ENCODE data around the gene COL6A3.
A peak's percentile ranks its signal among the peaks of the same experiment; 100 is the strongest.

Gene COL6A3

DNA sequence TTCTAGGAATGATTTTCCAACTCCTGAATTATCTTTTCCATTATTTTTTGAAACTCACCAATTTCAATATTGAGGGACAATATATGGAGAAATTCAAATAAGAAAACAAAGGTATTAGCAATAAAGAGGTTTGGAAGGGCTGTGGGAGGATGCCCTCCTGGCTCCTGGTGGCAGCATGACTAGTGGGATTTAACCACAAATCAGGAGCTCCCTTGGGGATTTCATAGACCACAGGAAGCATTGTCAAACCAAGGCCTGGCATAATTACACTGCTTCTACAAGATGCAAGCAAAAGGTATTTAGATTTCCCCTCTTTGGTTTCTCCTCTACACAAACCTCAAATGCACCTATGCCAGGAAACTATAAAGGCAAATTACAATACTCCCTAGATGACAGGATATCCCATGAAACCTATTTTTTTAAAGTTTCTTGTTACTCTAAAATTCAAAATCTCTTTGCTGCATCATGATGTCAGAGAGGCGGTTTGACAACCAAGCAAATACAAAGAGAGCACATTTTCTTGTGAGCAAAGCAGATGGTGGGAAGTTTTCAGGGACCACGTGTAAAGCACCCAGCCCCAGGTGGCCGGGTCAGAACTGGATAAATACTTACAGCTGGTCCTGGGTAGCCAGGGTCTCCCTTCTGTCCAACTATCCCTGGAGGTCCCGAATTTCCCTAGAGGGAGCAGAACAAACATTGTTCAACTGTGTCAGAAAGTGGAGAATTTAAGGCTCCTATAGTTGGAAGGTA lies 67.9 kb downstream of the COL6A3 start:
- no peak for DNase-seq (ENCODE audit: low read depth, low spot score)

DNA sequence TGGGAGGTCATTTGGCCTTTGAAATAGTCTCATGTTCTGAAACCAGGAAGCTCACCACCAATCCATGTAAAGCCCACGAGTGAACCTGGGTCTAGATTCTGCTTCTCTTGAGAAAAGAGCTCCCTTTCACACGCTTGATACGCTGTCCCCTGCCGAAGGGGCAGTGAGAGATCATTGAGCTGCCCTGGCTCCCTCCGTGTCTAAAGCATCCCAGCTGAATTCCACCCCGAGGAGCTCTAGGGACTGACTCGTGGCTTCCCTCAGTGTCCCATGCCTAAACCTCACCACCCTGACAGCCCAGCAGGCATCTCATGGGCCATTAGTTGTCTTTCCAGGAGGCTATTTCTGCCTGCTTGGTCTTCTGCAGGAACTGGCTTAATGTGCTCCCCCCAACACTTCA lies 68.6 kb downstream of the COL6A3 start:
- no peak for DNase-seq (ENCODE audit: low read depth, low spot score)

DNA sequence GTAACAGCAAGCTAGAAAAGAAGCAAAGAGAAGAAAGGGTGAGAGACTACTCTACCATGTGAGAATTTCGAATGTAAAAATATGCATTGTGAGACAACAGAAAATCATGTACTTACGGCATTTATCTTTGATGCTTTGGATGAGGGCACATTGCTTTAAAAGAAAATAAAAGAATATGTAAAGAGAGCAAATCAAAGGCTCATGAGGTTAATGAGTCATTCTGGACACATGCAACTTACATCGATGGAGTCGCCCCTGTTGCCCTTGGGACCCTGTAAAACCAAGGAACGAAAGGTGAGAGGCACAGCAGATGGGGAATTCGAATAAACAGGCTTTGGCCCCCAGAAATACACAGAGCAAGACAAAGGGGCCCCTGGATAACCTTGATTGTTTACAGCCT lies 69.0 kb downstream of the COL6A3 start:
- DNase-seq (ENCODE audit: low read depth, low spot score), result no peak

DNA sequence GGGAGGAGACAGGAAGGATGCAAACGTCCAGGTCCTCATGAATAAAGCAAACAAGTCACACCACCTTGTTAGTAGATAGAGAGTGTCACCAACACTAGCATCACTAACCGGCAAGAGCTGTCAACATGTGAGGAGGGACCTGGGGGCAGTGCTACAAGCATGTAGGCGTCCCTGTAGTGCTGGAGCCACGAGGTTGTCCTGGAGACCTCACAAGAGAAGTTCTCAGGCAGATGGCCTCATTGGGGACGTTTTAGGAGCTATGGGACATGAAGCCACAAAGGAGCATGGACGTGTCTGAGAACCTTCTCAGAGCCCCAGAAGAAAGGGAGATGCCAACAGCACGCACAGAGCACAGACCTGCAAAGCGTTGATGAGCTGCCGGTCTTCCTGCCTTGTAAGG lies 70.0 kb downstream of the COL6A3 start:
- DNase-seq (ENCODE audit: low read depth, low spot score), result no peak

DNA sequence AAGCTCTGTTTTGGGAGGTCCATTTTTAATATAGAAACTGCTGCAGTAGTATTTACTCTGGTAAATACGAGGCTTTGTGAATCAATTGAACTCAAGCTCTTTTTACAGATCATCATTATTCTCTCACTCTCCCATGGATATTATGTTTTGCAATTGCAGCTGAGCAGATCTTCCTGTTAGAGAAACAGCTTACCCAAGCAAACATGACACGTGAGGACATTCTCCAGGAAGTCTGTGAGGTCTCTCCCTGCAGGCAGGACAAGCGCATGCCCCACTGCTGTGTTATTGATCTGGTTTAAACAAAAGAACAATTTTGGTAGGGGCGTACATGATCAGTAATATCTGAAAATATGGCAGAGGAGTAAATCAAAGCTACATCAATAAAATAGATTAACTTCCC lies 72.1 kb downstream of the COL6A3 start:
- DNase-seq (ENCODE audit: low read depth, low spot score), result peak; percentile 28

DNA sequence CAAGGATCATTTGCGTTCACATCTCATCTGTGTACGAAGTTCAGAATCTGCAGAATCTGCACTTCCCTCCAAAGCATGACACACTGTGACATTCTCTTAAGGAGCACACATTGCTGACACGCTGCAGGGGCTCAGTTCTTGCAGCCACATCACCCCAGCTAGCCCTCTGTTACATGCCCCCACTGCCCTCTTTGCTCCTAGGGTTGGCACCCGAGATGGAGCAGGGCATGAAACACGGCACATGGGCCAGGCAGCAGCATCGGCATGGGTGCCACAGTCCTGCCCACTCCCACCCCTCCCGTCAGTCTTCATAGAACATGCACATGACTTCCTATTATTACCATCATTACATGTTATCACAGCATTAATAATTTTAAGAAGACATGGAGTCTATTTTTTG lies 76.4 kb downstream of the COL6A3 start:
- DNase-seq (ENCODE audit: low read depth, low spot score), result no peak

DNA sequence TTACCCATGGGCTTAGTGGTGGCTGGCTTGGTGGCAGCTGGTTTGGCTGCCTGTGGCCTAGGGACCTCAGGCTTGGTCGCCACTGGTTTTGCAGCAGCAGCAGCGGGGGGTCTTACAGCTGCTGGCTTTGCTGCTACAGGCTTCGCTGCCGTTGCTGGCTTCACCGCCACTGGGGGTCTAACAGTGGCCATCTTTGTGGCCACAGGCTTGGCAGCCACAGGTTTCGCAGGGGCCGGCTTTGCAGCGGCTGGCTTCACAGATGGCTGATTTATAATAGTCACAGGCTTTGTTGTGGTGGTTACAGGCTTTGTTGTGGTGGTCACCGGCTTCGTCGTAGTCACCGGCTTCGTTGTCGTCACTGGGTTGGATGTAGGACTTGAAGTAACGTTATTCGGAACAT lies 77.8 kb downstream of the COL6A3 start:
- DNase-seq (ENCODE audit: low read depth, low spot score), result no peak

DNA sequence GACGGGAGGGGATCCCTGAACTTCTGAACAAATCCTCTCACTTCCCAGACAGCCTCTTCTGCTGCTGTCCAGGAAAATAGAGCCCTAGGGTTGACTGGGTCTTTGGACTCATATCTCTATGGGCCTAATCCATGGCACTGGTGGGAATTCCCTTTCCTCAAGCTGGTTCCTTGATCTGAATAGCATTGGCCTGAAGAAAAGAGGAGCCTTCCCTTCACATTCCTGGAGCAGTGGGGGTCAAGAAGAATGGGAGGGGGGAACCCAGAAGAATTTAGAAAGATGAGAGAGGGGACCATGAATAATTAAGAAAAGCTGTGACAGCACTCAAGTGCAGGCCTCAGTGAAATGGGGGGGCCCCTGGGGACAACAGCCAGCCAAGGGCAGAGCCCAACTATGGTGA lies 80.2 kb downstream of the COL6A3 start:
- DNase-seq (ENCODE audit: low read depth, low spot score), result no peak

DNA sequence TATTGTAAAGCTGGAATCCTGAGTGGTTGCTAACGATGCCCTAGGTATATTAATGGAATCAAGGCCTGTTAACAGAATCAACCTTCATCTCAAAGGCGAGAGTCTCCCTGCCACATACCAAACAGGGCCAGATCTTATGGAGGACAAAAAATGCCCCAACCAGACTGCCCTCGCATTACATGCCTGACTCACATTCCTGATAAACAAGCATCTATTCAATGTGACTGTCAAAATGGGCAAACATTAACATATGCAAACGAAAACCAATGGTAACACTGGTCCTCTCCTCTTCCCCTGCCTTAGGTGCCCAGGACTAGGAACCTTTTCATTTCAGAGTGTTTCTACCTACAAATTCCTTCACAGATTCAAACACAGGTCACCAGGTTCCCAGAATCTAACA lies 83.4 kb downstream of the COL6A3 start:
- DNase-seq (ENCODE audit: low read depth, low spot score), result no peak

DNA sequence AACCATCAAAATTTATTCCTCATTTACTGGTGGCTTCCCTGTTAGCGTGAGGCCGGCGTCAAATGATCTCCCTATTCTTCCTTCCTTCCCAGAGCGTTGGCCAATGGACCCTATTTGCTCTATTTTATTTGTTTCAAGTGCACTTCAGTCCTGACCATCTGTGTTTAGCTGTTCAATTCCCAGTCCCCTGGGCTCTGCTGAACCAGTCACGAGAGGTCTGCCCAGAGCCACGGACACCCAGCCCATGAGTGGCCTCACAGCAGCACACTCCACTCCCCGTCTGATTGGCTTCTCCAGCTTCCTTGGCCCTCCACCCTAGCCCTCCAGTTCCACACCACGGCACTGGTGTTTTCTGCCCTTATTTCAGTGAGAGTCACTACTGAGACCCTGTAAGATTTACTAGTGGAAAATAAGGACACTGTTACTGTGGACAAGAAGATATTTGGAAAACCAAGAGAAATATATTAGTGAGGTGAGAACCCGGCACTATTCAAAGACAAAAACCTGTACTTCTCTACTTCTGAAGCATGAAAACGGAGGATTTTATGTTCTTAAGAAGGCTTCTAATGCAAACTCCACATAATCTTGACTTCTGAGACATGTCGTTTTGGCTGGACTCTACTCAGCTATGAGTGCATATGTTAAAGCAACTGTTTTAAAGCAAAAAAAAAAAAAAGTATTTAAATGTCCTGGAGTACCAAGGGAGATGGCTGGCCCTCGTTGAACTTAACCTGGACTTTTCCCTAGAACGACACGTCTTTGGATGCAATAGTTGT lies 86.6 kb downstream of the COL6A3 start:
- DNase-seq (ENCODE audit: low read depth, low spot score), result no peak

DNA sequence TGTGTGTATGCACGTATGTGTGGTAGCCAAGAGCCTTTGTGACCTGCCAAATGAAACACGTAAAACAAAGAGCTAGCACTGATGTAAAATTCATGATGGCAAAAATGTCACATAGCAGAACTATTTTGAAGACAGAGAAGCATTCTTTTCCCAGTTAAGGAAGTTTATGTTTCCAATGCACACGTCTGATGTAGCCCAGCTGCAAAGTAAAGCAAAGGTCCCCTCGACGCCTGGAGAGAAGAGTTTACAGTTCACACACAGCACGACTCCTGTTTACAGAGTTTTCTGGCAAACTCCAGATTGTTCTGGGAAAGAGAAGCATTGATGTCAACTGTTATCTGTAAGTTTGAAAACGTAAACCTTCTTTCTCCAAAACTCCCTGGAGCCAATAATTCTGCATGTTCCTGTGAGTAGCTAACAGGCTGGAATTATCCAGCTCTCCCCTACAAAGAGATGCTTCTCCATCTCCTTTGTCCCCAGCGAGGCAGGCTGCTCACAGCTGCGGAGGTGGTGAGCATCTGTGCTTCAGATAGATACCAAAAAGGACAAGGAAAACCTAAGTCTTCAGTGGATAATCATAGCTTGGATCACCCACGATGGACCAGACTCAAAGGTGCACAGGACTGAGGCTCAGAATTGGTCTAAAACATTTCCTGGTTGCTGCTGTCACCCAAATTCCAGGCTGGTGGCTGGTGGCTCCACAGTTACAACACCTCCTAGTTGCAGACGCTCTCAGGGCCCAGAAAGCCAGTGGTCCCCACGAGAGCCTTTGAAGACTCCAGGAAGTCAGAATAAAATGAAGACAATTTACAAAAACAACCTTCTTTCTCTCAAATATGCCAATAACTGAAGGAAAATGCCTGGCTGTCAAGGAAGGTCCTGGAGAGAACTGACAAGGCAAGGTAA lies 87.4 kb downstream of the COL6A3 start:
- DNase-seq (ENCODE audit: low read depth, low spot score), result peak; percentile 89

DNA sequence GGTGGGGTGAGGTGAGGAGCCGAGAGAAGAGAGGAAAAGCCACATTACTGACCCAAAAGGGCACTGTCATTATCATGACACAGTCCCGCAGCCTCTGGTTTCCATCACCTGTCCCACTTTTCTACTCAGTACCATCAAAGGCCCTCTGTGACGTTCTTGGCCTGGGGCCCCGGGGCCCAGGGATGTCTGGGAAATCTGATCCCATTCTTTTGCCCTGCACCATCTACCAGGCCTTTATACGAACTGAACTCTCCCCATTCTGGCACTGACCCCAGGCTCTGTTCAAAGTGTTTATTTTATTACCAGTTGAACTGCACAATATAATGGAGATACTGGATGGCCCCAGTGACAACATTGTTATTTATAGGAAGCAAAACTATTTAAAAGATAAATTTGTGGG lies 89.1 kb downstream of the COL6A3 start:
- DNase-seq (ENCODE audit: low read depth, low spot score), result no peak

DNA sequence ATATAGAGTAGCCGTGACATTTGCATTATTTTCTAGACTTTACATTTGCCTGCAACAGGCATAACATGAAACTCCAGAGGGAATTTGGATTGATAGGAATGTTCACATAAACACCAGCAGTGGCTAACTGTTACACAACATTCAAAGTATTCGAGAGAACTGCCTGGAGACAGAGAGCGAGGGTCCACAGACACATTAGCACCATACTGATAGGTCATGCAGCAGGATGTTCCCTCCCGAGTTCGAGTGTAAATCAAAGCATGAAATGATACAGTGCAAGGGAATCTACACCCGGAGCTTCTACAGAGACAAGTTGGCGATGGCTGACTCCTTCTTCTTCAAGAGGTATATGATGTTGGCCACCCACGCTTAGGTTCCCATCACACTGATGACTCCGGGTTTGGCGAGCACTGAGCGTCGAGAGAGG lies 89.5 kb downstream of the COL6A3 start:
- DNase-seq (ENCODE audit: low read depth, low spot score), result peak; percentile 89

DNA sequence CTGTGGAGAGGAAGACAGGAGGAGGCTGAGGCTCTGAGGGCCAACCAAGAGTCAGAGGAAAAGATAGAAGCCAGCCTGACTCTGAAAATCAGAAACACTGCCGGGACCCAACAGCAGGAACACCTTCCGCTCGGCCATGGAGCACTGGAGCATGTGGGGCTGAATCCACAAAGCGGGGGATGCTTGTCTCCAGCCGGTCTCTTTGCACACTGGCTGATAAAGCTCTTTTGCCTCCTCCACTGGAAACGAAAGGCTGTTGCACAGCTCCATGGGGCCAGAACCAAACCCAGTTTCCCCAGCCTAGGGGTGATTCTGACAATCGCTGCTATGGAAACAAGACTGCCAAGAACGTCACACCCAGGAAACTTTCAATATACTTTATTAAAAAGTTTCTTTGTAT lies 90.3 kb downstream of the COL6A3 start:
- DNase-seq (ENCODE audit: low read depth, low spot score), result no peak

DNA sequence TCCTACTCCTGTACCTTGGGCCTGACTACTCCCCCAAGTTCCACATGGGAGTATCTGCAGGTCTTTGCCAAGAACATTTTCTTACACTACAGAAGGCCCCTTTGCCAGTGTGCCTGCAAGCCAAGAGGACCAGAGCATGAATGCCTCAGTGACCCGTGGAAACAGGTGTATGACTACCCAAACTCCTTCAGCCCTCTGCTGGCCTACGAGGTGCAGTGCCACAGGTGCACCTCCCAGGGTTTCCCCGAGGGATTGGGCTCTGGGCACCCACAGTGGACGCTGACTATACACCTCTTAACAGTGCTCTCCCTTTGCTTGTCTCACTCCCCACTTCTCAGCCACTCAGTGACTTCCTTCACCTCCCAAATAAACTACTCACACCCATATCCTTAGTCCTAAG lies 91.4 kb downstream of the COL6A3 start:
- DNase-seq (ENCODE audit: low read depth, low spot score), result no peak

DNA sequence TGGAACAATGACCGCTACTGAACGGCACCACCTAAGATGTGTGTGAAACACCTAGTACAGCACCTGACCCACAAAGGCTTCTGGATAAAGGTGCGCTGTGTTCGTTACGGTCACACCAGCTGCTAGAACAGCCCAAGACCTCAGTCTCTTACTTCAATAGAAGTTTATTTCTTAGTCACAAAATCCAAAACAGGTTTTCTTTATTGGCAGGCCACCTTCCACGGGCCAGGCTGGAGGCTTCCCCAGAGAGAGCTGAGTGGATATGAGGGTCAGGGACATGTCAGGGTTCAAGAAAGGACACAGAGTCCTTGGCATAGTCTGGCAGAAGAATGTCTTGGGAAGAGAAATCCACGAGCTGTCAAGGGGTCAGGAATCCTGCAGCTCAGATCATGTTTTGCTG lies 92.2 kb downstream of the COL6A3 start:
- no peak for DNase-seq (ENCODE audit: low read depth, low spot score)

DNA sequence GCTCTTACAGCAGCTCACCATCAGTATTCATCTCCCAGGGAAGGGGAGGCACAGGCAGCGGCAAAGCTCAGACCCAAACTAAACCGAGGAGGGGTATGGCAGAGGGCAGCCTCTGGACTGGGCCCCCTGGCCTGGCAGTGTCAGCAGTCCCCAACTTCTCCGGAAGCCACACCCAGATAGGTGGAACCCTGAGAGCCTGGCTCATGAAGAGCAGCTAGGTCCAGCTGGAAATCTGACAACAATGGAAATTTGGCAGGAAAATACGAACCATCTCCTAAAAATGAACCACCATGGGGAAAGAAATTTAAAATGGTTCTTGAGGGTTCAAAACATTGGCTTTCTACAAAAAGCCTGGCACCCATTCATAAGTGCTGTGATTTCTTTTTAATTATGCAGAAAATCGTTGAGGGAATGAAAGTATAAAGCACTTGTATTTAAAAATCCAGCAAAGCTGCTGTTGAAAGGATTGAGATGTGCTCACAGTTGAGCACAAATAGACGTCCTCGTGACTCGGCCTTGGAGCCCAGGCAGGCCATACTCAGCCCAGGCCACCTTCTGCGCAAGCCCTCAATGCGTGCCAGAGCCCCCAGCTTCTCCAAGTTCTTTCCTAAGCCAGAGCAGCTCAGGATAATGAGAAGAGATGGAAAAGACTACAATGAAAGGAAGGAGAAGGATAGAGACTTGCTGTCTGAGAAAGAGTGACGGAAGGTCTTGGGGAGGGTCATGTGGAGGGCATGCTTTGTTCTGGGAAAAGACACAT lies 93.0 kb downstream of the COL6A3 start:
- DNase-seq (ENCODE audit: low read depth, low spot score), result no peak

DNA sequence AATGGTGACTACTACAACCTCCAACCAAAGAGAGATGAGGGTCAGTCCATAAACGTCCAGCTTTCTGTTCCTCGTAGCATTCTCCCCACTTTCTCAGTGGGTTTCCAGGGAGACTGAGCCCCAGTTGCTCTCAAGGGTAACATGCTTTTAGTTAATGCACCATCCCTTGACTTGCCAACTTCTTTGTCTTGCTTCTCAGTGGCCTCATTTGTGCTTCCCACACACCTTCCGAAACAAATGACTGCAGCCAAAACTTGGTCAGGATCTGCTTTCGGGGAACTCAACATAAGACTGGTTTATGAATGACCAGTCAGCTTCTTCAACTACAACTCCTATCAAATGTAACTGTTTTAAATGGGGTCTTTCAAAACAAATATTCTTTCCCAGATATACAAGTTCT lies 94.1 kb downstream of the COL6A3 start:
- DNase-seq (ENCODE audit: low read depth, low spot score), result no peak

DNA sequence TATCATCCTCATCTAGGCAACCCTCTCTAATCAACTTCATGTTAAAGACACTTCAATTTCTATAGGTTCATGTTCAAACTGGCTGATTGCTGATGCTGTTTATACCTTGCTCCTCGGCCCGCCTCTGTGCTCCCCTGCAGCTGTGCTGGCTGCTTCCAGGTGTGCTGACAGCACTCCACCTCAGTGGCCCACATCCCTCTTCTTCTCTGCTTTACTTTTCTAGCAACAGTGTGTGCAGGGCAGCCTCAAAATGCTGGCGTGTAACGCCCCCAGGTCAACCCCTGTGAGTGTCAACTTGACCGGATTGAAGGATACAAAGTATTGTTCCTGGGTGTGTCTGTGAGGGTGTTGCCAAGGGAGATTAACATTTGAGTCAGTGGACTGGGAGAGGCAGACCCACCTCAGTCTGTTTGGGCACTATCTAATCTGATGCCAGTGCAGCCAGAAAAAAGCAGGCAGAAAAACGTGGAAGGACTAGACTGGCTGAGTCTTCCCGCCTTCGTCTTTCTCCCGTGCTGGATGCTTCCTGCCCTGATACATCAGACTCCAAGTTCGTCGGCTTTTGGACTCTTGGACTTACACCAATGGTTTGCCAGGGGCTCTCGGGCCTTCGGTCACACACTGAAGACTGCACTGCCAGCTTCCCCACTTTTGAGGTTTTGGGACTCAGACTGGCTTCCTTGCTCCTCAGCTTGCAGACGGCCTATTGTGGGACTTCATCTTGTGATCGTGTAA lies 94.7 kb downstream of the COL6A3 start:
- no peak for DNase-seq (ENCODE audit: low read depth, low spot score)

DNA sequence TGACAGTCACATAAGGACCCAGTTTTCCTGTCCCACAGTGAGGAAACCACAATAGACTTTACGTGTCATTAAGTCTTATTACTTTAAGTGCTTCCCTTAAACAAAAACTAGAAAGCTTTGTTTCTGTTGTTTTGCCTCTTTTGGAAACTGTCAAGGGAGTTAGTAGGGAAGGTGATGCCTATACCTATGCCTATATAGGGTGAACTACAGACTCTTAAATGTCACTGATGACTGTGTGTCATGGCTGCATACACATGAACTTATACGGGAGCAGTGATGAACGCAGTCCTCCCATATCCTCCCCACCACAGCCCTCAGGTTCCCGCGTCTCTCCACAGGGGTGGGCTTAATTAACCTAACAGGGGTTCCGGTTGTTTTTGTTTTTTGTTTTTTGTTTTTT lies 97.6 kb downstream of the COL6A3 start:
- DNase-seq (ENCODE audit: low read depth, low spot score), result no peak

DNA sequence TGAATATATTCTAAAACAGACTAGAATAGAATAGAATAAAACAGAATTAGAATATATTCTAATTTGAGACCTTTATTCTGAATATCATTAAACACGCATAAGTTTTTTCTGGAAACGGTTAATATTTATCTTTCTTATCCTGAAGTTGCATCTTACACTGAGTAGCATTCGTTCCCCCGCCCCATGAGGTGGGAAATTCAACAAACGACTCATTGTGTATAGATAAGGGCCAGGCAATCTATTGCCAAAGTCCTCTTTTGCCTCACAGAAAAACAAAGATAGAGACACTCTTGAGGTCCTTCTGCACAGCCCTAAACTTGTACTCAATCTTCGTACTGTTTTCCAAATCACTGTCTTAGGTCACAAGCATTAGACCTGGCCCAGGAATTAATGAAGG lies 98.1 kb downstream of the COL6A3 start:
- DNase-seq (ENCODE audit: low read depth, low spot score), result no peak

Data from smooth muscle cell of the brain vasculature (primary cell).